PC-9 (cell line): Measurements from ENCODE around the gene ACY1.

Experiments
- EZH2 ChIP-seq: fragments of 200-600 bp; sonication (generic); IDR thresholded peaks from 2 replicates; pipeline ENCODE4 v1.8.0; 2017; ENCODE audit warnings: antibody characterized with exemption, low read depth
- TF ChIP-seq, protein P1 (sequence below): fragments of 200-600 bp; sonication (generic); conservative IDR thresholded peaks from 2 replicates; pipeline ENCODE4 v1.6.1; 2017; ENCODE audit warnings: mixed run types, antibody characterized with exemption, mild to moderate bottlenecking, moderate library complexity

DNA sequence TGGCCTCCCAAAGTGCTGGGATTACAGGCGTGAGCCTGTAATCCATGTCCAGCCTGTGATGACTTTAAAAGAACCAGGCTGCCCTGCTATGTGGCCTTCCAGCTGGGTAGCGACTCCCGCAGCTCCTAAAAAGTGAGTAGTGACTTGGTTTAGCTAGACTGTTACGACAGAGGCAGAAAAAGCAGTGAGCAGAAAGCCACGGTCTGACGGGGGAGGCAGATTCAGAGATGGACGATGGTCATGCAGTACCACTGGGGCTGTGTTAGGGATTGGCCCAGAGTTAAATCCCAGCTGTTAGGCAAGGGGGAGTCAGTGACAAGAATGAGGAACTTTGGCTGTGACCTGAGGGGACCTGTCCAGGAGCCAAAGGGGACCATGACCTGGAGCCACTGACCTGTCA is 15.4 kb downstream of the ACY1 start:
- TF ChIP-seq, protein P1, sequence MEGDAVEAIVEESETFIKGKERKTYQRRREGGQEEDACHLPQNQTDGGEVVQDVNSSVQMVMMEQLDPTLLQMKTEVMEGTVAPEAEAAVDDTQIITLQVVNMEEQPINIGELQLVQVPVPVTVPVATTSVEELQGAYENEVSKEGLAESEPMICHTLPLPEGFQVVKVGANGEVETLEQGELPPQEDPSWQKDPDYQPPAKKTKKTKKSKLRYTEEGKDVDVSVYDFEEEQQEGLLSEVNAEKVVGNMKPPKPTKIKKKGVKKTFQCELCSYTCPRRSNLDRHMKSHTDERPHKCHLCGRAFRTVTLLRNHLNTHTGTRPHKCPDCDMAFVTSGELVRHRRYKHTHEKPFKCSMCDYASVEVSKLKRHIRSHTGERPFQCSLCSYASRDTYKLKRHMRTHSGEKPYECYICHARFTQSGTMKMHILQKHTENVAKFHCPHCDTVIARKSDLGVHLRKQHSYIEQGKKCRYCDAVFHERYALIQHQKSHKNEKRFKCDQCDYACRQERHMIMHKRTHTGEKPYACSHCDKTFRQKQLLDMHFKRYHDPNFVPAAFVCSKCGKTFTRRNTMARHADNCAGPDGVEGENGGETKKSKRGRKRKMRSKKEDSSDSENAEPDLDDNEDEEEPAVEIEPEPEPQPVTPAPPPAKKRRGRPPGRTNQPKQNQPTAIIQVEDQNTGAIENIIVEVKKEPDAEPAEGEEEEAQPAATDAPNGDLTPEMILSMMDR, result no peak
- no peak for TF ChIP-seq EZH2
